K562 (cell line): ENCODE measurements around the gene TCEAL1.

Experiments used
- EGR1 ChIP-seq: fragments of 450-650 bp; conservative IDR thresholded peaks from 2 replicates; pipeline ENCODE4 v1.6.1; 2017; ENCODE audit warnings: mild to moderate bottlenecking
- FOXJ2 ChIP-seq: fragments of 200-800 bp; sonication (Bioruptor generic); IDR thresholded peaks from 2 replicates; pipeline ENCODE4 v1.6.1; 2016; ENCODE audit warnings: missing genetic modification characterization, missing compliant biosample characterization
- KLF13 ChIP-seq: fragments of 450-650 bp; IDR thresholded peaks from 2 replicates; pipeline ENCODE4 v1.6.1; 2016; ENCODE audit warnings: missing genetic modification characterization, low read depth, mild to moderate bottlenecking, missing compliant biosample characterization, moderate library complexity, borderline replicate concordance
- MTF1 ChIP-seq: fragments of 250-450 bp; sonication (Bioruptor Pico); IDR thresholded peaks from 2 replicates; pipeline ENCODE4 v1.9.0; 2021; ENCODE audit warnings: moderate library complexity, mild to moderate bottlenecking, inconsistent platforms, borderline replicate concordance
- NR3C1 ChIP-seq: sonication (generic); formaldehyde crosslinking; IDR thresholded peaks from 2 replicates; pipeline ENCODE4 v1.8.1; 2022; ENCODE audit warnings: missing genetic modification reagents
- POLR2AphosphoS5 ChIP-seq: IDR thresholded peaks from 2 replicates; pipeline ENCODE4 v1.6.1; 2011; ENCODE audit warnings: mild to moderate bottlenecking, low read depth, low read length, moderate library complexity; ENCODE audit not compliant: control insufficient read depth, insufficient read depth
- PURB ChIP-seq: sonication (generic); formaldehyde crosslinking; IDR thresholded peaks from 2 replicates; pipeline ENCODE4 v1.9.0; 2021; ENCODE audit warnings: low read depth, mild to moderate bottlenecking, missing genetic modification reagents
- SETDB1 ChIP-seq: IDR thresholded peaks from one replicate; pipeline ENCODE4 v1.6.1; 2012; ENCODE audit warnings: low read length, control low read depth, inconsistent platforms
- TF ChIP-seq, protein P1 (sequence below): fragments of 250-450 bp; sonication (Bioruptor Pico); IDR thresholded peaks from 2 replicates; pipeline ENCODE4 v1.4.0; 2020; ENCODE audit warnings: mild to moderate bottlenecking, moderate library complexity
- TF ChIP-seq, protein P2 (sequence below), 2 experiments: IDR thresholded peaks in 1 of 2; conservative IDR thresholded peaks in 1 of 2; 2 replicates each; pipeline ENCODE4 v1.6.1; 2016; ENCODE audit warnings: low read depth in 2 of 2, mild to moderate bottlenecking in 1 of 2, missing compliant biosample characterization in 1 of 2, missing genetic modification characterization in 1 of 2, moderate library complexity in 1 of 2
- TF ChIP-seq, protein P3 (sequence below): fragments of 450-650 bp; IDR thresholded peaks from 2 replicates; pipeline ENCODE4 v1.6.1; 2016; ENCODE audit warnings: low read depth

DNA sequence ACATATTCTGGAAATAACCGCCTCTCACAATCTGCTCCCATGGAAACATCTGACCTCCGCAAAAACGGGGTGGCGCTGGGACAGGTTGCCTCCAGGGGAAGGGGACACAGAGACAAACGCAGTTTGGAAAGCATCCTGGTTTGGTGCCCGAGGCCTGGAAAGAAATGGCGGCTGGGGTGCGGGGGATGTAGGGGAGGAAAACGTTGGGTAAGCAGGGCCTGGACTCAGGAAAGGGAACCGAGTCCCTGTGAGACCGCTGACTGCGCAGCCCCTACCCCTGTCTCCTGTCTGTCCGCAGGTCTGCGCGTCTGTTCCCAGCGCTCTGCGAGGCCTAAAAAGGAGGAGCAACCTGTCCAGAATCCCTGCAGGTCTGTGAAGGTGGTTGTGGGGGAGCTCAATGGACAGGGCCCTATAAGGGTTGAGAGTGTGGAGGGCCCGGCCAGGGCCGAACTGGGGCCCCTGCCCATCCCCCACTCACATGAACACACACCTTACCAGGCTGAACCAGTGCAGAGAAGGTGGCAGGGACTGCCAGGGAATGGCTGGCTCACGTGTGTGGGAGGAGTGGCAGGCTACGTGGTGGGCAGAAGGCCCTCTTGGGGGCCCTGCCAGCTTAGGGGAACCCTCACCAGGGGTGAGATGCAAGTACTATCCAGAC lies 20.3 kb upstream of the TCEAL1 start:
- TF ChIP-seq, protein P1, sequence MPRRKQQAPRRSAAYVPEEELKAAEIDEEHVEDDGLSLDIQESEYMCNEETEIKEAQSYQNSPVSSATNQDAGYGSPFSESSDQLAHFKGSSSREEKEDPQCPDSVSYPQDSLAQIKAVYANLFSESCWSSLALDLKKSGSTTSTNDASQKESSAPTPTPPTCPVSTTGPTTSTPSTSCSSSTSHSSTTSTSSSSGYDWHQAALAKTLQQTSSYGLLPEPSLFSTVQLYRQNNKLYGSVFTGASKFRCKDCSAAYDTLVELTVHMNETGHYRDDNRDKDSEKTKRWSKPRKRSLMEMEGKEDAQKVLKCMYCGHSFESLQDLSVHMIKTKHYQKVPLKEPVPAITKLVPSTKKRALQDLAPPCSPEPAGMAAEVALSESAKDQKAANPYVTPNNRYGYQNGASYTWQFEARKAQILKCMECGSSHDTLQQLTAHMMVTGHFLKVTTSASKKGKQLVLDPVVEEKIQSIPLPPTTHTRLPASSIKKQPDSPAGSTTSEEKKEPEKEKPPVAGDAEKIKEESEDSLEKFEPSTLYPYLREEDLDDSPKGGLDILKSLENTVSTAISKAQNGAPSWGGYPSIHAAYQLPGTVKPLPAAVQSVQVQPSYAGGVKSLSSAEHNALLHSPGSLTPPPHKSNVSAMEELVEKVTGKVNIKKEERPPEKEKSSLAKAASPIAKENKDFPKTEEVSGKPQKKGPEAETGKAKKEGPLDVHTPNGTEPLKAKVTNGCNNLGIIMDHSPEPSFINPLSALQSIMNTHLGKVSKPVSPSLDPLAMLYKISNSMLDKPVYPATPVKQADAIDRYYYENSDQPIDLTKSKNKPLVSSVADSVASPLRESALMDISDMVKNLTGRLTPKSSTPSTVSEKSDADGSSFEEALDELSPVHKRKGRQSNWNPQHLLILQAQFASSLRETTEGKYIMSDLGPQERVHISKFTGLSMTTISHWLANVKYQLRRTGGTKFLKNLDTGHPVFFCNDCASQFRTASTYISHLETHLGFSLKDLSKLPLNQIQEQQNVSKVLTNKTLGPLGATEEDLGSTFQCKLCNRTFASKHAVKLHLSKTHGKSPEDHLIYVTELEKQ (CRISPR knock-in tag) = no peak
- TF ChIP-seq PURB (CRISPR knock-in tag) = no peak
- TF ChIP-seq SETDB1 = no peak
- no peak for TF ChIP-seq FOXJ2 (tag)
- no peak for TF ChIP-seq EGR1
- TF ChIP-seq NR3C1 = no peak
- TF ChIP-seq POLR2AphosphoS5 = no peak
- TF ChIP-seq MTF1 = no peak
- TF ChIP-seq, protein P2, sequence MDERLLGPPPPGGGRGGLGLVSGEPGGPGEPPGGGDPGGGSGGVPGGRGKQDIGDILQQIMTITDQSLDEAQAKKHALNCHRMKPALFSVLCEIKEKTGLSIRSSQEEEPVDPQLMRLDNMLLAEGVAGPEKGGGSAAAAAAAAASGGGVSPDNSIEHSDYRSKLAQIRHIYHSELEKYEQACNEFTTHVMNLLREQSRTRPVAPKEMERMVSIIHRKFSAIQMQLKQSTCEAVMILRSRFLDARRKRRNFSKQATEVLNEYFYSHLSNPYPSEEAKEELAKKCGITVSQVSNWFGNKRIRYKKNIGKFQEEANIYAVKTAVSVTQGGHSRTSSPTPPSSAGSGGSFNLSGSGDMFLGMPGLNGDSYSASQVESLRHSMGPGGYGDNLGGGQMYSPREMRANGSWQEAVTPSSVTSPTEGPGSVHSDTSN (CRISPR knock-in tag; IDR thresholded peaks at IDR 0.05; ENCODE audit: low read depth) = no peak
- TF ChIP-seq, protein P2 (tag; conservative IDR thresholded peaks at IDR 0.05; ENCODE audit: low read depth) = no peak
- TF ChIP-seq, protein P3, sequence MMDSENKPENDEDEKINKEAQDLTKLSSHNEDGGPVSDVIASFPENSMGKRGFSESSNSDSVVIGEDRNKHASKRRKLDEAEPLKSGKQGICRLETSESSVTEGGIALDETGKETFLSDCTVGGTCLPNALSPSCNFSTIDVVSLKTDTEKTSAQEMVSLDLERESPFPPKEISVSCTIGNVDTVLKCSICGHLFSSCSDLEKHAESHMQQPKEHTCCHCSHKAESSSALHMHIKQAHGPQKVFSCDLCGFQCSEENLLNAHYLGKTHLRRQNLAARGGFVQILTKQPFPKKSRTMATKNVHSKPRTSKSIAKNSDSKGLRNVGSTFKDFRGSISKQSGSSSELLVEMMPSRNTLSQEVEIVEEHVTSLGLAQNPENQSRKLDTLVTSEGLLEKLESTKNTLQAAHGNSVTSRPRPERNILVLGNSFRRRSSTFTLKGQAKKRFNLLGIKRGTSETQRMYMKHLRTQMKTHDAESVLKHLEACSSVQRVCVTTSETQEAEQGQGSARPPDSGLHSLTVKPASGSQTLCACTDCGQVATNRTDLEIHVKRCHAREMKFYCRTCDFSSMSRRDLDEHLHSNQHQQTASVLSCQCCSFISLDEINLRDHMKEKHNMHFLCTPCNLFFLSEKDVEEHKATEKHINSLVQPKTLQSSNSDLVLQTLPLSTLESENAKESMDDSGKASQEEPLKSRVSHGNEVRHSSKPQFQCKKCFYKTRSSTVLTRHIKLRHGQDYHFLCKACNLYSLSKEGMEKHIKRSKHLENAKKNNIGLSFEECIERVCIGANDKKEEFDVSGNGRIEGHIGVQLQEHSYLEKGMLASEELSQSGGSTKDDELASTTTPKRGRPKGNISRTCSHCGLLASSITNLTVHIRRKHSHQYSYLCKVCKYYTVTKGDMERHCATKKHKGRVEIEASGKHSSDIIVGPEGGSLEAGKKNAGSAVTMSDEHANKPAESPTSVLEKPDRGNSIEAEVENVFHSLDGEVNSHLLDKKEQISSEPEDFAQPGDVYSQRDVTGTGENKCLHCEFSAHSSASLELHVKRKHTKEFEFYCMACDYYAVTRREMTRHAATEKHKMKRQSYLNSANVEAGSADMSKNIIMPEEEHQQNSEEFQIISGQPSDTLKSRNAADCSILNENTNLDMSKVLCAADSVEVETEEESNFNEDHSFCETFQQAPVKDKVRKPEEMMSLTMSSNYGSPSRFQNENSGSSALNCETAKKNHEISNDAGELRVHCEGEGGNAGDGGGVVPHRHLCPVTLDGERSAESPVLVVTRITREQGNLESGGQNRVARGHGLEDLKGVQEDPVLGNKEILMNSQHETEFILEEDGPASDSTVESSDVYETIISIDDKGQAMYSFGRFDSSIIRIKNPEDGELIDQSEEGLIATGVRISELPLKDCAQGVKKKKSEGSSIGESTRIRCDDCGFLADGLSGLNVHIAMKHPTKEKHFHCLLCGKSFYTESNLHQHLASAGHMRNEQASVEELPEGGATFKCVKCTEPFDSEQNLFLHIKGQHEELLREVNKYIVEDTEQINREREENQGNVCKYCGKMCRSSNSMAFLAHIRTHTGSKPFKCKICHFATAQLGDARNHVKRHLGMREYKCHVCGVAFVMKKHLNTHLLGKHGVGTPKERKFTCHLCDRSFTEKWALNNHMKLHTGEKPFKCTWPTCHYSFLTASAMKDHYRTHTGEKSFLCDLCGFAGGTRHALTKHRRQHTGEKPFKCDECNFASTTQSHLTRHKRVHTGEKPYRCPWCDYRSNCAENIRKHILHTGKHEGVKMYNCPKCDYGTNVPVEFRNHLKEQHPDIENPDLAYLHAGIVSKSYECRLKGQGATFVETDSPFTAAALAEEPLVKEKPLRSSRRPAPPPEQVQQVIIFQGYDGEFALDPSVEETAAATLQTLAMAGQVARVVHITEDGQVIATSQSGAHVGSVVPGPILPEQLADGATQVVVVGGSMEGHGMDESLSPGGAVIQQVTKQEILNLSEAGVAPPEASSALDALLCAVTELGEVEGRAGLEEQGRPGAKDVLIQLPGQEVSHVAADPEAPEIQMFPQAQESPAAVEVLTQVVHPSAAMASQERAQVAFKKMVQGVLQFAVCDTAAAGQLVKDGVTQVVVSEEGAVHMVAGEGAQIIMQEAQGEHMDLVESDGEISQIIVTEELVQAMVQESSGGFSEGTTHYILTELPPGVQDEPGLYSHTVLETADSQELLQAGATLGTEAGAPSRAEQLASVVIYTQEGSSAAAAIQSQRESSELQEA = no peak
- TF ChIP-seq KLF13 (tag) = no peak
